GM04504 (cell line): Measurements from ENCODE around the gene RFPL1.
"Not testable (repeated sequence)": the region's sequence is repeated elsewhere in the genome, so short reads cannot be mapped to it uniquely, and the experiment has no call there.

Experiments
- DNase-seq: peaks from one replicate; pipeline ENCODE4 v3.0.0-alpha.2; 2012; ENCODE audit warnings: low read depth

RFPL1 gene

GRCh38 chr22:29478326-29479276, 40.2 kb downstream of the RFPL1 start:
- DNase-seq, result no peak

GRCh38 chr22:29479417-29480261, 41.3 kb downstream of the RFPL1 start, which contains the start of gene NEFH:
TSS of gene NEFH (plus strand) at chr22:29480218. CDS start at chr22:29480263, 45 bp downstream.
- no peak for DNase-seq

DNA sequence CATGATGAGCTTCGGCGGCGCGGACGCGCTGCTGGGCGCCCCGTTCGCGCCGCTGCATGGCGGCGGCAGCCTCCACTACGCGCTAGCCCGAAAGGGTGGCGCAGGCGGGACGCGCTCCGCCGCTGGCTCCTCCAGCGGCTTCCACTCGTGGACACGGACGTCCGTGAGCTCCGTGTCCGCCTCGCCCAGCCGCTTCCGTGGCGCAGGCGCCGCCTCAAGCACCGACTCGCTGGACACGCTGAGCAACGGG, 41.8 kb downstream of the RFPL1 start:
- DNase-seq, result no peak

DNA sequence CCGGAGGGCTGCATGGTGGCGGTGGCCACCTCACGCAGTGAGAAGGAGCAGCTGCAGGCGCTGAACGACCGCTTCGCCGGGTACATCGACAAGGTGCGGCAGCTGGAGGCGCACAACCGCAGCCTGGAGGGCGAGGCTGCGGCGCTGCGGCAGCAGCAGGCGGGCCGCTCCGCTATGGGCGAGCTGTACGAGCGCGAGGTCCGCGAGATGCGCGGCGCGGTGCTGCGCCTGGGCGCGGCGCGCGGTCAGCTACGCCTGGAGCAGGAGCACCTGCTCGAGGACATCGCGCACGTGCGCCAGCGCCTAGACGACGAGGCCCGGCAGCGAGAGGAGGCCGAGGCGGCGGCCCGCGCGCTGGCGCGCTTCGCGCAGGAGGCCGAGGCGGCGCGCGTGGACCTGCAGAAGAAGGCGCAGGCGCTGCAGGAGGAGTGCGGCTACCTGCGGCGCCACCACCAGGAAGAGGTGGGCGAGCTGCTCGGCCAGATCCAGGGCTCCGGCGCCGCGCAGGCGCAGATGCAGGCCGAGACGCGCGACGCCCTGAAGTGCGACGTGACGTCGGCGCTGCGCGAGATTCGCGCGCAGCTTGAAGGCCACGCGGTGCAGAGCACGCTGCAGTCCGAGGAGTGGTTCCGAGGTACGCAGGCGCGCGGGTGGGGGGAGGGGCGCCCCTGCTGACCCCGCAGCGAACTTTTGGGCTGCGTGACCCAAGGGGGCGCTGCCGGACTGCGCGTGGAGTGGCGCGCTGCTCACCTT, 42.3 kb downstream of the RFPL1 start:
- DNase-seq, result no peak

DNA sequence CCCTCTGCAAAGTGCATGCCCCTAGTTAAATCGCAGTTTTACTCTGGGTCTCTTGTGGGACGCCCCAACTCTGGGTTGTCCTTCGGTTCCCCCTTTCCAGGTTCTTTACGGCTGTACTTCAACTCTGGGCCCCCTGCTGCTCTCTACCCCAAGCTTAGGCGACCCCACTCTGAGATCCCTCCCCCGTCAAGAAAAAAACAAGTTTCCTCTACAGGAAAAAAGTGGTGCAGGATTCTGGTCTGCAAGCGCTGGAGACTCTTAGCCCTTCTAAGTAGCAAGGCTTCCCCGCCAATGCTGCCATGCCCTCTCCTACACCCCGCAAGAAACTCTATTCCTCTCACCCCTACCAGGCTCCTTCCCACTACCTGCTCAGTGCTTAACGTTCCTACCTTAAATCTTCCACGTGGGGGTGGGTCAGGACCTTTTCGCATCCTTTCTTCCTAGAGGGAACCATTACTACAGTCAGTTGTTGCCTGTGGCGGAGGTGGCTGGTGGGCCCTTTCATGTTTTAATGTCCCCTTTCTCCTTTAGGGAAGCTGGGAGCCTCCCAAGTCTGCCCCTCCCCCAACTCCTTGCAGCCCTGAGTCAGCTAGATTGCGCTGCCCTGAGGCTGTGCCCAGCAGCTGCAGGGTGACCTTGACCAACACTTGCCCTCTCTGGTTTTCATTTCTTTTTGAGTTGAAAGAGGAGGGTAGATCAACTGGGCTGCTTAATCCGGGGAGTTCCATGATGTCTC, 43.0 kb downstream of the RFPL1 start:
- DNase-seq, result no peak

GRCh38 chr22:29482253-29482652, 43.9 kb downstream of the RFPL1 start:
- DNase-seq, result no peak

- DNase-seq, result no peak
Measured at GRCh38 chr22:29482726-29483125, 44.3 kb downstream of the RFPL1 start.

DNA sequence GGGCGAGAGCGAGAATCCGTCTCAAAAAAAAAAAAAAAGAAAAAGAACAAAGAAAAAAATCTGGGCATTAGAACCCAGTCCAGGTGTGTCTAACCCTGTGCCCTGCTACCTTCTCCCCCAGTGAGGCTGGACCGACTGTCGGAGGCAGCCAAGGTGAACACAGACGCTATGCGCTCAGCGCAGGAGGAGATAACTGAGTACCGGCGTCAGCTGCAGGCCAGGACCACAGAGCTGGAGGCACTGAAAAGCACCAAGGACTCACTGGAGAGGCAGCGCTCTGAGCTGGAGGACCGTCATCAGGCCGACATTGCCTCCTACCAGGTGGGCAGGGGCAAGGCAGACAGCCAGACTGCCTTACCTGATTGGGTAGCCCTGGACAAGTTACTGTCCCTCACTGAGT, 44.9 kb downstream of the RFPL1 start:
- no peak for DNase-seq

DNA sequence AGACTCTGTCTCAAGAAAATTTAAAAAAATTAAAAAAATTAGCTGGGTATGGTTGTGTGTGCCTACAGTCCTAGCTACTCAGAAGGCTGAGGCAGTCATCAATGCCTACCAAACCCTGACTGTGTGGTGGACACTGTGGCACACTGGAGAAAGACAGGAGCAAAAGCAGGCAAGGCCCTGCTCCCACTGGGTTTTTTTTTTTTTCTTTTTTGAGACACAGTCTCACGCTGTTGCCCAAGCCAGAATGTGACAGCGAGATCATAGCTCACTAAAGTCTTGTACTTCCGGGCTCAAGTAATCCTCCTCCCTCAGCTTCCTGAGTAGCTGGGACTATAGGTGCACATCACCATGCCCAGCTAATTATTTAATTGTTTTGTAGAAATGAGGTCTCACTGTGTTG, 46.3 kb downstream of the RFPL1 start:
- DNase-seq, result no peak

DNA sequence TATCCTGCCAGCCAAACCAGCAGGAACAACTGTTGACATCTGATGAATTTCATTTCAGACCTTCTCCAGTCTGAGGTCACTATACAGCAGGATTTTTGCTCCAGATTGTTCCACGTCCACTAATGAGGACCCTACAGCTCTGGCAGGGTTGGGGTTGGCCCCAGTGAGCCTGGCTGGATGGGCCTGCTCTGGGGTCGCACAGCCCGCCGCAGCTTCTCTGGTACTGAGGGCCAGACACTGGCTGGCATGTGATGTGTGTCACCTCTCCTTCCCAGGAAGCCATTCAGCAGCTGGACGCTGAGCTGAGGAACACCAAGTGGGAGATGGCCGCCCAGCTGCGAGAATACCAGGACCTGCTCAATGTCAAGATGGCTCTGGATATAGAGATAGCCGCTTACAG, 47.1 kb downstream of the RFPL1 start:
- no peak for DNase-seq

- DNase-seq, result no peak
Measured at GRCh38 chr22:29487426-29487986, 49.1 kb downstream of the RFPL1 start.

DNA sequence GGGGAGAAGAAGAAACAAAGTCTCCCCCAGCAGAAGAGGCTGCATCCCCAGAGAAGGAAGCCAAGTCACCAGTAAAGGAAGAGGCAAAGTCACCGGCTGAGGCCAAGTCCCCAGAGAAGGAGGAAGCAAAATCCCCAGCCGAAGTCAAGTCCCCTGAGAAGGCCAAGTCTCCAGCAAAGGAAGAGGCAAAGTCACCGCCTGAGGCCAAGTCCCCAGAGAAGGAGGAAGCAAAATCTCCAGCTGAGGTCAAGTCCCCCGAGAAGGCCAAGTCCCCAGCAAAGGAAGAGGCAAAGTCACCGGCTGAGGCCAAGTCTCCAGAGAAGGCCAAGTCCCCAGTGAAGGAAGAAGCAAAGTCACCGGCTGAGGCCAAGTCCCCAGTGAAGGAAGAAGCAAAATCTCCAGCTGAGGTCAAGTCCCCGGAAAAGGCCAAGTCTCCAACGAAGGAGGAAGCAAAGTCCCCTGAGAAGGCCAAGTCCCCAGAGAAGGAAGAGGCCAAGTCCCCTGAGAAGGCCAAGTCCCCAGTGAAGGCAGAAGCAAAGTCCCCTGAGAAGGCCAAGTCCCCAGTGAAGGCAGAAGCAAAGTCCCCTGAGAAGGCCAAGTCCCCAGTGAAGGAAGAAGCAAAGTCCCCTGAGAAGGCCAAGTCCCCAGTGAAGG, 50.9 kb downstream of the RFPL1 start:
- DNase-seq, result not testable (repeated sequence)

DNA sequence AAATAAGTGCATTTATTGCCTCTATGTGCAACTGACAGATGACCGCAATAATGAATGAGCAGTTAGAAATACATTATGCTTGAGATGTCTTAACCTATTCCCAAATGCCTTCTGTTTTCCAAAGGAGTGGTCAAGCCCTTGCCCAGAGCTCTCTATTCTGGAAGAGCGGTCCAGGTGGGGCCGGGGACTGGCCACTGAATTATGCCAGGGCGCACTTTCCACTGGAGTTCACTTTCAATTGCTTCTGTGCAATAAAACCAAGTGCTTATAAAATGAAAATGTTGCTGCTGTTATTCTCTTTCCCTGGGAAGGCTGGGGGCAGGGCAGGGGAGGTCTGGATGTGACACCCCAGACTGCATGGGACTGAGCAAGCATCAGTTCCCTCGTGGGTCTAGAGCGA, 52.6 kb downstream of the RFPL1 start:
- no peak for DNase-seq
